Adrenal gland (tissue), 12 donors: ENCODE measurements around the gene LPIN1. TPM values are rescaled to one million over a fixed set of nuclear protein-coding genes. Genes with fewer than 3 reads are reported as not detected.

Experiments used
- DNase-seq, 7 donors: peaks; one replicate each; pipeline ENCODE4 v3.0.0-alpha.2; 2019 to 2020
- H3K27ac ChIP-seq, 5 donors: fragments of 200-600 bp; sonication (generic) in 4 of 5; 1 replicate in 3 of 5; 2 replicates in 2 of 5; pipeline versions ENCODE4 v1.5.1 to v1.8.0; 2016 to 2020; ENCODE audit warnings: mild to moderate bottlenecking in 1 of 5
- H3K27me3 ChIP-seq: fragments of 200-600 bp; 2 replicates; pipeline ENCODE4 v1.8.0; 2021
- H3K36me3 ChIP-seq, 2 donors: fragments of 200-600 bp; replicated peaks in 1 of 2; 1 replicate in 1 of 2; 2 replicates in 1 of 2; pipeline versions ENCODE4 v1.5.1 to v1.8.0; 2018 to 2022
- H3K4me1 ChIP-seq, 2 donors: fragments of 200-600 bp; replicated peaks in 1 of 2; 1 replicate in 1 of 2; 2 replicates in 1 of 2; pipeline versions ENCODE4 v1.5.1 to v1.8.0; 2018 to 2021
- H3K4me3 ChIP-seq, 4 donors: fragments of 200-600 bp; sonication (generic) in 3 of 4; one replicate each; pipeline ENCODE4 v1.5.1; 2016 to 2018
- H3K9me3 ChIP-seq, 3 donors: fragments of 200-600 bp; sonication (generic) in 1 of 3; replicated peaks in 1 of 3; 1 replicate in 2 of 3; 2 replicates in 1 of 3; pipeline versions ENCODE4 v1.5.1 to v1.8.0; 2016 to 2021
- CTCF ChIP-seq, 6 experiments: fragments of 450-650 bp in 4 of 6; fragments of 200-600 bp in 2 of 6; sonication (generic) in 1 of 6; IDR thresholded peaks; 1 replicate in 5 of 6; 2 replicates in 1 of 6; pipeline versions ENCODE4 v1.5.1 to v1.8.0; 2016 to 2021; ENCODE audit warnings: antibody characterized with exemption in 6 of 6, mild to moderate bottlenecking in 2 of 6, moderate library complexity in 1 of 6
- POLR2A ChIP-seq, 2 donors: fragments of 450-650 bp; IDR thresholded peaks; one replicate each; pipeline ENCODE4 v1.6.1; 2017; ENCODE audit warnings: antibody characterized with exemption in 2 of 2, mild to moderate bottlenecking in 2 of 2, moderate library complexity in 1 of 2
- WGBS, 4 donors: extraction: QIAGEN DNeasy Blood & Tissue Kit in 2 of 4; methylation state at CpG; one replicate each; pipeline versions ENCODE4 v1.1.5 to v1.1.7; 2013 to 2017; 5-methylcytosine and 5-hydroxymethylcytosine counted together
- intact Hi-C, 2 donors: fragments of 100-400 bp; cut with DNase I; formaldehyde crosslinking; loops; one replicate each; pipeline versions ENCODE4 v1.14.1 to v1.15.0; 2022 to 2023
- polyA plus RNA-seq, 3 donors: library from polyadenylated mRNA; stranded (reverse); fragments of 200-250 nt in 2 of 3; fragments of 350-450 nt in 1 of 3; fragmentation: Illumina TruSeq in 1 of 3; extraction: RNeasy Lipid Tissue Mini Kit (QIAGEN cat#74804) in 1 of 3; gene quantifications; one replicate each; pipeline ENCODE4 v1.2.3, GENCODE V29; 2013 to 2014
- total RNA-seq, 9 donors: library from RNA; depleted of rRNA in 4 of 9; stranded (reverse); fragments of >200 nt in 4 of 9; fragments of 120-200 nt in 1 of 9; fragmentation: NEBNext Ultra II Directional in 1 of 9; extraction: Animal tissue kit (Norgen Biotek cat#: 25700) in 1 of 9; gene quantifications; one replicate each; pipeline versions ENCODE4 v1.1.0 to v1.2.4, GENCODE V29; 2013 to 2023
- donor health status: healthy with polysubstance abuse.
- donor health status: Bipolar disorder and iron deficiency.
- donor health status: DM: yes; HTN: yes; CAD: no.
- donor health status: DM: no; HTN: no; CAD: no.
- donor health status: DM: no; HTN: no; CAD: no.
- donor health status: DM: yes; HTN: yes; CAD: no.

Gene LPIN1
- total and polyA plus RNA-seq, 12 donors, result 17.0 to 58.5 (median 36.8) TPM

DNA sequence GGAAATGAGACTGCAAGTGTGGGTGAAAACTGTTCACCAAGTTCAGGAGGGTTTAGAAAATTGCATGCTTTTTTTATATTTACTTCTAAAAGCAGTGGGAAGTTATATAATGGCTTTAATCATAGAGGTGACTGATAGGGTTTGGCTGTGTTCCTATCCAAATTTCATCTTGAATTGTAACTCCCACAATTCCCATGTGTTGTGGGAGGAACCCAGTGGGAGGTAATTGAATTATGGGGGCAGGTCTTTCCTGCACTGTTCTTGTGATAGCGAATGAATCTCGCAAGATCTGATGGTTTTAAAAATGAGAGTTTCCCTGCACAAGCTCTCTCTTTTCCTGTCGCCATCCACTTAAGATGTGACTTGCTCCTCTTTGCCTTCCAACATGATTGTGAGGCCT is 40.7 kb upstream of the LPIN1 start:
- DNase-seq, result no peak
- Histone ChIP-seq H3K27ac (no peak overlapping the region), H3K9me3 (no peaks in the 10 kb centered on the region), H3K36me3 (no peaks in the 10 kb centered on the region), H3K4me1 (peaks cover 0 to 4% of the 10 kb centered on the region in 2 donors), H3K27me3 (no peaks in the 10 kb centered on the region), H3K4me3 (no peak overlapping the region)
- intact Hi-C loops, result no loop called here
- TF ChIP-seq POLR2A (IDR thresholded peaks at IDR 0.05) (no peak), CTCF (IDR thresholded peaks at IDR 0.05) (no peak)
- 89 to 98% (median 93%) methylated on average over 3 of the region's 3 CpGs for WGBS, 4 donors

- no peaks in the 10 kb centered on the region for H3K27me3 ChIP-seq
- H3K4me1 ChIP-seq, result peaks cover 0 to 13% of the 10 kb centered on the region in 2 donors
- DNase-seq, result peak in 1 of 7 donors; percentile 31
- no peaks in the 10 kb centered on the region for H3K36me3 ChIP-seq
- no peak overlapping the region for H3K4me3 ChIP-seq
- no peaks in the 10 kb centered on the region for H3K9me3 ChIP-seq
- no peak overlapping the region for H3K27ac ChIP-seq
- 41 to 76% (median 58%) methylated on average over 3 of the region's 3 CpGs for WGBS, 4 donors
- intact Hi-C loops, result no loop called here
- no peak for TF ChIP-seq CTCF (IDR thresholded peaks at IDR 0.05)
- TF ChIP-seq POLR2A (IDR thresholded peaks at IDR 0.05), result no peak
Measured at GRCh38 chr2:11708106-11708505, 38.3 kb upstream of the LPIN1 start.

GRCh38 chr2:11709293-11709692 is 37.1 kb upstream of the LPIN1 start:
- DNase-seq, result peak in 1 of 7 donors; percentile 36
- intact Hi-C loops, result no loop called here
- TF ChIP-seq POLR2A (IDR thresholded peaks at IDR 0.05), result no peak
- TF ChIP-seq CTCF (IDR thresholded peaks at IDR 0.05), result no peak

DNA sequence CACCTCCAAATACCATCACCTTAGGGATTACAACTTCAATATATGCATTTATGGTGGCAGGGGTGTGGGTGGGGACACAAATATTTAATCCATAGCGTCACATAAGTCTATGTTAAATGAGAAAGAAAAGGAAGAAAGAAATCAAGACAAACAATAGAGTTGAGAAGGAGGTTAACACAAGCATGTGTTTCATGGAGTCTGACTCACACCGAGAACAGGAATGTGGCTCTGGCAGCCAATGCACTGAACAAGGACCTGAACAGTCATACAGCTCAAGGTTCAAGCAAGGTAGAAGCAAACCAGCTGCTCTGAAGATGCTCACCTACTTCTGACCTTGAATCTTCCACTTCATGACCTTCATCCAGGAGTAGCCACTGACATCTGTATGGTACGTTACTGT is 36.2 kb upstream of the LPIN1 start:
- intact Hi-C loops, result no loop called here
- no peaks in the 10 kb centered on the region for H3K27me3 ChIP-seq
- H3K4me1 ChIP-seq, result peaks cover 0 to 13% of the 10 kb centered on the region in 2 donors
- 36 to 47% (median 40%) methylated on average over 3 of the region's 3 CpGs for WGBS, 4 donors
- peak in 6 of 7 donors; percentile 58 to 82 (median 78) for DNase-seq
- no peaks in the 10 kb centered on the region for H3K36me3 ChIP-seq
- H3K27ac ChIP-seq, result peak overlapping the region in 3 of 5 donors; percentile 3 to 55 (median 19)
- no peaks in the 10 kb centered on the region for H3K9me3 ChIP-seq
- TF ChIP-seq POLR2A (IDR thresholded peaks at IDR 0.05), result no peak
- no peak for TF ChIP-seq CTCF (IDR thresholded peaks at IDR 0.05)
- H3K4me3 ChIP-seq, result no peak overlapping the region

More at GRCh38 chr2:11709293-11709692, 37.1 kb upstream of the LPIN1 start:
- Histone ChIP-seq H3K9me3 (no peaks in the 10 kb centered on the region), H3K4me1 (peaks cover 0 to 13% of the 10 kb centered on the region in 2 donors), H3K27ac (no peak overlapping the region), H3K36me3 (no peaks in the 10 kb centered on the region), H3K27me3 (no peaks in the 10 kb centered on the region), H3K4me3 (no peak overlapping the region)
- 91 to 96% (median 93%) methylated on average over 8 of the region's 8 CpGs for WGBS, 4 donors
